GM21786 (cell line): Measurements from ENCODE around the gene MCOLN1.
"Not testable (repeated sequence)": the region's sequence is repeated elsewhere in the genome, so short reads cannot be mapped to it uniquely, and the experiment has no call there.

Source experiments
- ATAC-seq: cut with Tn5 transposase; IDR thresholded peaks from one replicate; pipeline ENCODE4 v1.9.1; 2021; ENCODE audit not compliant: unreplicated experiment

MCOLN1 gene

DNA sequence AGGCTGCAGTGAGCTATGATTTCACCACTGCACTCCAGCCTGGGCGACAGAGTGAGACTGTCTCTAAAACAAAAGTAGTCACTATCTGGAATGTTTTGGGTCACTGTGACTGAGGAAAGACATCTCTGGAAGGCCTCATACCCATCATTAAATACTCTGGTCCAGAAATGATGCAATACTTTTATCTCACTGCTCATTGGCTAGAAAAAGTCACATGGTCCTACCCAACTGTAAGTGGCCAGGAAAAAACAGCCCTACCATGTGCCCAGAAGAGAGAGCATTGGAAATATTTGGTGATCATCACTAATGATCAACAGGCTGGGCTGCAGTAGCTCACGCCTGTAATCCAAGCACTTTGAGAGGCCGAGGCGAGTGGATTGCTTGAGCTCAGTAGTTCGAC lies 42.9 kb downstream of the MCOLN1 start:
- no peak for ATAC-seq

GRCh38 chr19:7570761-7571160 lies 48.3 kb downstream of the MCOLN1 start:
- ATAC-seq, result no peak

DNA sequence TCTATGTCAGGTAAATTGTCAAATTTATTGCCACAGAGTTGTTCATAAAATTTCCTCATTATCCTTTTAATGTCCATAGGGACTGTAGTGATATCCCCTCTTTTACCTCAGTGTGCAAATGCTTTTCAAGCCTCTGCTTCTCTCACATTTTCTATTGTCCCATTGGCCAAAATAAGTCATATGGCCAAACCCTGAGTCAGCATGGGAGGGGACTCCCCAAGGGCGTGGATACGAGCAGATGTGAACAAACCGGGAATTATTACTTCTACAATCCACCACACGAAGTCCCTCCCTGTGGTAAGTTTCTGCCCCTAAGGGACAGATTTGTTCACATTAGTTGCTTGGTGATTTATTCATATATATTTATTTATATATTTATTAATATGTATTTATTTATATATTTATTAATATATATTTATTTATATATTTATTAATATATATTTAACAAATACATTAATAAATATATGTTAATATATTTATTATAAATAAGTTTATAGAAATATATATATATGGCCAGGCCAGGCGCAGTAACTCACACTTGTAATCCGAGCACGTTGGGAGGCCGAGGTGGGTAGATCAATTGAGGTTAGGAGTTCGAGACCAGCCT lies 53.1 kb downstream of the MCOLN1 start:
- ATAC-seq, result no peak

- ATAC-seq, result not testable (repeated sequence)
These were observed 55.0 kb downstream of the MCOLN1 start for GRCh38 chr19:7577422-7577821.

DNA sequence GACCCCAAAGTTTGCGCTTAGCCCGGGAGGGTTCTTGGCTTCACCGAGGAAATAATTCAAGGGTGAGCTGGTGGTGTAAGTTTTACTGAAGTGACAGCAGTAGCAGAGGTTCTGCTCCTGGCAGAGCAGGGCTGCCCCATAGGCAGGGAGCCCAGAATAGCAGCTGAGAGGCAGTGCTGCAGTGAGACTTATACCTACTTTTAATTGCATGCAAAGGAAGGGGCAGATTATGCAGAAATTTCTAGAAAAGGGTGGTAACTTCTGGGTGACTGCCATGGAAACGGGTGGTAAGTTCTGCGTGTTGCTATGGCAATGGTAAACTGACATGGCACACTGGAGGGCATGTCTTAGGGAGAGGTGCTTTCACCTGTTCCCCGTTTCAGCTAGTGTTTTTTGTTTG lies 55.7 kb downstream of the MCOLN1 start:
- ATAC-seq, result no peak

DNA sequence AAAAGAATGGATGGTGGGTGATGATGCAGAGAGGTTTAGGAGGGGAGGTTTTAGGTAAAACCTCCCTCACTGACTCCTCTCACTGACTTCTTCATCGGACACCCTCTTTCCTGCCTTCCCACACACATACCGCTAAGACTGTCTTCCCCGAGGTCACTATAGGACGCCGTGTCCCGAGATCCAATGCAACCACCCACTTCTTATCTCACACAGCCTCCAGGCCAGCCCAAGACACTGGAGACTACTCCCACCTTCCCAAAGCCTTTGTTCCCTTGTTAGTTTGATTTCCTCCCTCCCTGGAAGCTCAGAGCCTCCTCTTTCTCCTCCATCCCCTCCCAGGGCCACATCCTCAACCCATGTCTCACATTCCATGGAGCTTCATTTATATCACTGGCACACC lies 56.8 kb downstream of the MCOLN1 start:
- no peak for ATAC-seq

GRCh38 chr19:7582446-7582845 lies 60.0 kb downstream of the MCOLN1 start:
- ATAC-seq, result no peak
